ENCODE measurements around the gene NPR2. TPM values are rescaled to one million over a fixed set of nuclear protein-coding genes. Genes with fewer than 3 reads are reported as not detected.
A peak's percentile ranks its signal among the peaks of the same experiment; 100 is the strongest.

The NPR2 gene
- total RNA-seq, 1 experiment from 2014 or later, result 18.8 TPM

DNA sequence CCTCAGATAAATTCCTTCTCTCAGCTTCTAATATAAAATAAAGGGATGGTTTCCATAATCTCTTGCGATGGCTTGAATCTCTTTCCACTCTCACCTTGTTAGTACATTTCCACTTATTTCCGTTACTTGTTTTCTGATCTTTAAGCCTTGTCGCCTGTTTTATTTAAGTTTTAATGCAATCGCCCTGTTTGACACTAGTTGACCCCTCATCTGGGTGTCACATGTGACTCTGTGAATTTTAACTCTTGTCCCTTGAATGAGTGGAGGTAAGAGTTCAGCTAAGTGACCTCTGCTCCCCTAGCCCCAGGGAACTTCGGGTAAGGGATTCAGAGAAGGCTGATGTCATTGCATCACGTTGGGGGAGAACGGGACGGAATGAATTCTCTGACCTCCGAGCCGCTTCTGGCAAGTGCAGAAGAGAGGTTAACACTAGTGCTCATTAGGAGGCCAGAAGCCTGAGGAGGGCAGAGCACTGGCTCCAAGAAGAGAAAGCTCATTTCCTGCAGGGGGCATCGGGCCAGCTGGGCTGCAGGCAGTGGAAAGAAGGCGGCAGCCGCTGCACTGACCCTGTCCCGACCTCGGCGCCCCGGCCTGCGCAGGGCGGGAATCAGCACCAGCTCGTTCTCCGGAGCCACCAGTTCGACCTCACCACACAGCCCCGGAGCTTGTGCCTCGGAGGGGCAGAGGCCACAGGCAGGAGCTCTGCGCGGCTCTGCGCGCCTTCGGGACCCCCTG, 22.9 kb downstream of the NPR2 start:
- Histone ChIP-seq H3K9me2 (ENCODE audit: insufficient read depth) (no peaks in the 10 kb centered on the region), H3K27ac (ENCODE audit: low read depth, low read length) (peak overlapping the region; percentile 97), H3K9ac (ENCODE audit: low read length) (peak overlapping the region; percentile 95), H3K9me3 (ENCODE audit: control insufficient read depth in 1 of 2, insufficient read depth in 1 of 2, low read depth in 1 of 2, low read length in 2 of 2) (no peaks in the 10 kb centered on the region), H3K4me2 (ENCODE audit: low read length) (peak overlapping the region; percentile 89), H4K20me1 (ENCODE audit: insufficient read depth) (no peaks in the 10 kb centered on the region), H3K4me1 (ENCODE audit: control insufficient read depth in 1 of 2, insufficient read depth in 2 of 2, low read length in 2 of 2) (peaks cover 7 to 17% of the 10 kb centered on the region in 2 experiments; a peak in 3 of 4 replicates), H3K4me3 (replicated peaks in 1 of 2; ENCODE audit: low read depth in 1 of 2, low read length in 2 of 2) (peak overlapping the region; percentile 86 to 88), H3K79me2 (ENCODE audit: insufficient read depth, low read length) (no peaks in the 10 kb centered on the region), H2AFZ (ENCODE audit: low read depth, low read length, poor library complexity, severe bottlenecking) (no peak overlapping the region), H3K27me3 (ENCODE audit: insufficient read depth, low read length) (no peaks in the 10 kb centered on the region), H3K36me3 (ENCODE audit: control insufficient read depth in 1 of 2, insufficient read depth in 2 of 2, low read length in 2 of 2) (no peaks in the 10 kb centered on the region)
- ChIA-PET POLR2A (interaction anchor here (1.2 to 1.3 kb wide), 2 partner anchors 14 to 68 kb away, joined by 3 read pairs; no protein-coding TSS in a partner anchor), CTCF (interaction anchor here (1.0 to 2.1 kb wide), 6 partner anchors 12 to 153 kb away, joined by 3 to 13 read pairs (median 6); no protein-coding TSS in a partner anchor), RAD21 (ENCODE audit: low non-redundant PET in 1 of 2, low total read pairs in 2 of 2, uncharacterized antibody in 2 of 2, unreplicated experiment in 2 of 2) (no interaction called here)
- TF ChIP-seq, protein P1, sequence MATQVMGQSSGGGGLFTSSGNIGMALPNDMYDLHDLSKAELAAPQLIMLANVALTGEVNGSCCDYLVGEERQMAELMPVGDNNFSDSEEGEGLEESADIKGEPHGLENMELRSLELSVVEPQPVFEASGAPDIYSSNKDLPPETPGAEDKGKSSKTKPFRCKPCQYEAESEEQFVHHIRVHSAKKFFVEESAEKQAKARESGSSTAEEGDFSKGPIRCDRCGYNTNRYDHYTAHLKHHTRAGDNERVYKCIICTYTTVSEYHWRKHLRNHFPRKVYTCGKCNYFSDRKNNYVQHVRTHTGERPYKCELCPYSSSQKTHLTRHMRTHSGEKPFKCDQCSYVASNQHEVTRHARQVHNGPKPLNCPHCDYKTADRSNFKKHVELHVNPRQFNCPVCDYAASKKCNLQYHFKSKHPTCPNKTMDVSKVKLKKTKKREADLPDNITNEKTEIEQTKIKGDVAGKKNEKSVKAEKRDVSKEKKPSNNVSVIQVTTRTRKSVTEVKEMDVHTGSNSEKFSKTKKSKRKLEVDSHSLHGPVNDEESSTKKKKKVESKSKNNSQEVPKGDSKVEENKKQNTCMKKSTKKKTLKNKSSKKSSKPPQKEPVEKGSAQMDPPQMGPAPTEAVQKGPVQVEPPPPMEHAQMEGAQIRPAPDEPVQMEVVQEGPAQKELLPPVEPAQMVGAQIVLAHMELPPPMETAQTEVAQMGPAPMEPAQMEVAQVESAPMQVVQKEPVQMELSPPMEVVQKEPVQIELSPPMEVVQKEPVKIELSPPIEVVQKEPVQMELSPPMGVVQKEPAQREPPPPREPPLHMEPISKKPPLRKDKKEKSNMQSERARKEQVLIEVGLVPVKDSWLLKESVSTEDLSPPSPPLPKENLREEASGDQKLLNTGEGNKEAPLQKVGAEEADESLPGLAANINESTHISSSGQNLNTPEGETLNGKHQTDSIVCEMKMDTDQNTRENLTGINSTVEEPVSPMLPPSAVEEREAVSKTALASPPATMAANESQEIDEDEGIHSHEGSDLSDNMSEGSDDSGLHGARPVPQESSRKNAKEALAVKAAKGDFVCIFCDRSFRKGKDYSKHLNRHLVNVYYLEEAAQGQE (IDR thresholded peaks at IDR 0.05; ENCODE audit: low read depth), result no peak
- TF ChIP-seq EZH2phosphoT487 (IDR thresholded peaks at IDR 0.05; ENCODE audit: borderline replicate concordance) (no peak), YY1 (IDR thresholded peaks at IDR 0.05; ENCODE audit: extremely low read depth, insufficient replicate concordance, low read depth, low read length) (no peak), EZH2 (IDR thresholded peaks at IDR 0.05) (no peak), ELF1 (IDR thresholded peaks at IDR 0.05; ENCODE audit: borderline replicate concordance, low read depth) (no peak), POLR2AphosphoS5 (IDR thresholded peaks at IDR 0.05; ENCODE audit: low read depth, low read length) (no peak), SRF (IDR thresholded peaks at IDR 0.05; ENCODE audit: low read depth) (no peak), POLR2A (IDR thresholded peaks at IDR 0.05; ENCODE audit: borderline replicate concordance, extremely low read depth, insufficient read depth, insufficient read length) (no peak), JUND (IDR thresholded peaks at IDR 0.05) (no peak), SIN3A (IDR thresholded peaks at IDR 0.05; ENCODE audit: low read depth) (no peak), ZFX (IDR thresholded peaks at IDR 0.05) (peak; percentile 65; the same call in 1 of the 2 replicates), TCF7L2 (IDR thresholded peaks at IDR 0.05; ENCODE audit: borderline replicate concordance, extremely low read depth, insufficient read depth, insufficient read length) (no peak), EGR1 (IDR thresholded peaks at IDR 0.05; ENCODE audit: low read depth) (no peak)
- TF ChIP-seq, protein P2, sequence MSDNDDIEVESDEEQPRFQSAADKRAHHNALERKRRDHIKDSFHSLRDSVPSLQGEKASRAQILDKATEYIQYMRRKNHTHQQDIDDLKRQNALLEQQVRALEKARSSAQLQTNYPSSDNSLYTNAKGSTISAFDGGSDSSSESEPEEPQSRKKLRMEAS (IDR thresholded peaks at IDR 0.05), result peak; percentile 28
- TF ChIP-seq, protein P3, sequence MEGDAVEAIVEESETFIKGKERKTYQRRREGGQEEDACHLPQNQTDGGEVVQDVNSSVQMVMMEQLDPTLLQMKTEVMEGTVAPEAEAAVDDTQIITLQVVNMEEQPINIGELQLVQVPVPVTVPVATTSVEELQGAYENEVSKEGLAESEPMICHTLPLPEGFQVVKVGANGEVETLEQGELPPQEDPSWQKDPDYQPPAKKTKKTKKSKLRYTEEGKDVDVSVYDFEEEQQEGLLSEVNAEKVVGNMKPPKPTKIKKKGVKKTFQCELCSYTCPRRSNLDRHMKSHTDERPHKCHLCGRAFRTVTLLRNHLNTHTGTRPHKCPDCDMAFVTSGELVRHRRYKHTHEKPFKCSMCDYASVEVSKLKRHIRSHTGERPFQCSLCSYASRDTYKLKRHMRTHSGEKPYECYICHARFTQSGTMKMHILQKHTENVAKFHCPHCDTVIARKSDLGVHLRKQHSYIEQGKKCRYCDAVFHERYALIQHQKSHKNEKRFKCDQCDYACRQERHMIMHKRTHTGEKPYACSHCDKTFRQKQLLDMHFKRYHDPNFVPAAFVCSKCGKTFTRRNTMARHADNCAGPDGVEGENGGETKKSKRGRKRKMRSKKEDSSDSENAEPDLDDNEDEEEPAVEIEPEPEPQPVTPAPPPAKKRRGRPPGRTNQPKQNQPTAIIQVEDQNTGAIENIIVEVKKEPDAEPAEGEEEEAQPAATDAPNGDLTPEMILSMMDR (IDR thresholded peaks at IDR 0.05 in 2 of 3, conservative IDR thresholded peaks at IDR 0.05 in 1 of 3; ENCODE audit: borderline replicate concordance in 1 of 3, insufficient read depth in 1 of 3, low read depth in 2 of 3, low read length in 2 of 3), result peak in 2 of 3 experiments; percentile 22 to 30; a peak in 3 of 6 replicates
- TF ChIP-seq, protein P4, sequence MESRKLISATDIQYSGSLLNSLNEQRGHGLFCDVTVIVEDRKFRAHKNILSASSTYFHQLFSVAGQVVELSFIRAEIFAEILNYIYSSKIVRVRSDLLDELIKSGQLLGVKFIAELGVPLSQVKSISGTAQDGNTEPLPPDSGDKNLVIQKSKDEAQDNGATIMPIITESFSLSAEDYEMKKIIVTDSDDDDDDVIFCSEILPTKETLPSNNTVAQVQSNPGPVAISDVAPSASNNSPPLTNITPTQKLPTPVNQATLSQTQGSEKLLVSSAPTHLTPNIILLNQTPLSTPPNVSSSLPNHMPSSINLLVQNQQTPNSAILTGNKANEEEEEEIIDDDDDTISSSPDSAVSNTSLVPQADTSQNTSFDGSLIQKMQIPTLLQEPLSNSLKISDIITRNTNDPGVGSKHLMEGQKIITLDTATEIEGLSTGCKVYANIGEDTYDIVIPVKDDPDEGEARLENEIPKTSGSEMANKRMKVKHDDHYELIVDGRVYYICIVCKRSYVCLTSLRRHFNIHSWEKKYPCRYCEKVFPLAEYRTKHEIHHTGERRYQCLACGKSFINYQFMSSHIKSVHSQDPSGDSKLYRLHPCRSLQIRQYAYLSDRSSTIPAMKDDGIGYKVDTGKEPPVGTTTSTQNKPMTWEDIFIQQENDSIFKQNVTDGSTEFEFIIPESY (IDR thresholded peaks at IDR 0.05; ENCODE audit: extremely low read depth, insufficient replicate concordance, low read length), result no peak
- TF ChIP-seq, protein P5, sequence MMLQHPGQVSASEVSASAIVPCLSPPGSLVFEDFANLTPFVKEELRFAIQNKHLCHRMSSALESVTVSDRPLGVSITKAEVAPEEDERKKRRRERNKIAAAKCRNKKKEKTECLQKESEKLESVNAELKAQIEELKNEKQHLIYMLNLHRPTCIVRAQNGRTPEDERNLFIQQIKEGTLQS (IDR thresholded peaks at IDR 0.05), result no peak
- BruUV-seq (replicated peaks), result TSS peak; percentile 42
- intact Hi-C loops (cut with micrococcal nuclease), result no loop called here
- DNase-seq (ENCODE audit: low read depth, low spot score) (no peak), ATAC-seq (peak; percentile 33)
